ENCODE results near the gene MCEE. TPM values are rescaled to one million over a fixed set of nuclear protein-coding genes. Genes with fewer than 3 reads are reported as not detected.
"Not testable (repeated sequence)": the region's sequence is repeated elsewhere in the genome, so short reads cannot be mapped to it uniquely, and the experiment has no call there.

The MCEE gene
- total RNA-seq, 2 donors from 2014 or later, result 5.8 to 10.6 TPM

DNA sequence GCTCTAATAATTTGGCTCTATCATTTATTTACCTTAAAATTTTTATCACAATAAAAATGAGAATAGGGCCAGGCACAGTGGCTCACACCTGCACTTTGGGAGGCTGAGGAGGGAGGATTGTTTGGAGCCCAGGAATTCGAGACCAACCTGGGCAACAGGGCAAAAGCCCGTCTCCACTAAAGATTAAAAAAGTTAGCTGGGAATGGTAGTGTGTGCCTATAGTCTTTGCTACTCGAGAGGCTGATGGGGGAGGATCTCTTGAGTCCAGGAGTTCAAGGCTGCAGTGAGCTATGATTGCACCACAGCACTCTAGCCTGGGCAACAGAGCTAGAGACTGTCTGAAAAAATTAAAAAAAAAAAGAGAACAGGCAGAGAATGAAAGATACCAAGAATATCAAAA lies 6.1 kb upstream of the MCEE start:
- peaks cover 13 to 15% of the 10 kb centered on the region in 2 donors for H3K4me1 ChIP-seq (ENCODE audit: control insufficient read depth in 1 of 2, low read depth in 2 of 2)
- ATAC-seq (ENCODE audit: insufficient number of reproducible peaks, low FRiP score, low read depth), result no peak
- no peak overlapping the region for H3K4me3 ChIP-seq
- no peaks in the 10 kb centered on the region for H3K9me3 ChIP-seq
- H3K27me3 ChIP-seq (replicated peaks; ENCODE audit: insufficient read depth), result no peaks in the 10 kb centered on the region
- no peak for DNase-seq (ENCODE audit: low spot score)
- H3K36me3 ChIP-seq, result peaks cover 54% of the 10 kb centered on the region
- TF ChIP-seq, protein P1, sequence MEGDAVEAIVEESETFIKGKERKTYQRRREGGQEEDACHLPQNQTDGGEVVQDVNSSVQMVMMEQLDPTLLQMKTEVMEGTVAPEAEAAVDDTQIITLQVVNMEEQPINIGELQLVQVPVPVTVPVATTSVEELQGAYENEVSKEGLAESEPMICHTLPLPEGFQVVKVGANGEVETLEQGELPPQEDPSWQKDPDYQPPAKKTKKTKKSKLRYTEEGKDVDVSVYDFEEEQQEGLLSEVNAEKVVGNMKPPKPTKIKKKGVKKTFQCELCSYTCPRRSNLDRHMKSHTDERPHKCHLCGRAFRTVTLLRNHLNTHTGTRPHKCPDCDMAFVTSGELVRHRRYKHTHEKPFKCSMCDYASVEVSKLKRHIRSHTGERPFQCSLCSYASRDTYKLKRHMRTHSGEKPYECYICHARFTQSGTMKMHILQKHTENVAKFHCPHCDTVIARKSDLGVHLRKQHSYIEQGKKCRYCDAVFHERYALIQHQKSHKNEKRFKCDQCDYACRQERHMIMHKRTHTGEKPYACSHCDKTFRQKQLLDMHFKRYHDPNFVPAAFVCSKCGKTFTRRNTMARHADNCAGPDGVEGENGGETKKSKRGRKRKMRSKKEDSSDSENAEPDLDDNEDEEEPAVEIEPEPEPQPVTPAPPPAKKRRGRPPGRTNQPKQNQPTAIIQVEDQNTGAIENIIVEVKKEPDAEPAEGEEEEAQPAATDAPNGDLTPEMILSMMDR (IDR thresholded peaks at IDR 0.05), result no peak
- no peak overlapping the region for H3K27ac ChIP-seq

GRCh38 chr2:71133603-71134002 lies 3.6 kb upstream of the MCEE start:
- no peak overlapping the region for H3K27ac ChIP-seq
- TF ChIP-seq, protein P1 (IDR thresholded peaks at IDR 0.05), result no peak
- peaks cover 35% of the 10 kb centered on the region for H3K36me3 ChIP-seq

DNA sequence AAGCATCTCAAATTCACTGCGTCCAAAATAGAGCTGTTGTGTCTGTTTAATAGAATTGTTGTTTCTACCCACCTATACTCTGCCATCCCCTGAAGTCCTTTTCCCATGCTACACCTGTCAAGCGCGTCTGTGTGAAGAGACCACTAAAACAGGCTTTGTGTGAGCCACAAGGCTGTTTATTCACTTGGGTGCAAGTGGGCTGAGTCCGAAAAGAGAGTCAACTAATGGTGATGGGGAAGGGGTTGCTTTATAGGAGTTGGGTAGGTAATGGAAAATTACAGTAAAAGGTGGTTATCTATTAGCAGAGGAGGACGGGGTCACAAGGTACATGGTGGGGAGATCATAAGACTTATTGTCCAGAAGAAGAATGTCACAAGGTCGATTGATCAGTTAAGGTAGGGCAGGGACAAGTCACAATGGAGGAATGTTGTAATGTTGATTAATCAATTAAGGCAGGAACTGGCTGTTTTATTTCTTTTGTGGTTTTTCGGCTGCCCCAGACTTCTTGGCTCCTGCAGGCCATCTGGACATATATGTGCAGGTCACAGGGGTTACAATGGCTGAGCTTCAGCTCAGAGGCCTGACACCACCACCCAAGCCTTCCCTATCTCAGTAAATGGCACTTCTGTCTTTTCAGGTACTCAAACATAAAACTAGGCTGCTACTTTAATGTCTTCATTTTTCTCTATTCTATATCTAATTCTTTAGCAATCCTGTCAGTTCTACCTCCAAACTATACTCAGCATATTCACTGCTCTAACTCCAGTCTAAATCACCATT lies 1.5 kb upstream of the MCEE start:
- not testable (repeated sequence) for H3K27ac ChIP-seq; H3K27me3 ChIP-seq (replicated peaks; ENCODE audit: insufficient read depth); H3K9me3 ChIP-seq; DNase-seq (ENCODE audit: low spot score); ATAC-seq (ENCODE audit: insufficient number of reproducible peaks, low FRiP score, low read depth)
- H3K36me3 ChIP-seq, result peaks cover 23% of the 10 kb centered on the region
- H3K4me1 ChIP-seq (ENCODE audit: control insufficient read depth in 1 of 2, low read depth in 2 of 2), result peaks cover 25 to 37% of the 10 kb centered on the region in 2 donors
- peak overlapping the region; percentile 98 for H3K4me3 ChIP-seq

More at GRCh38 chr2:71133603-71134002, 3.6 kb upstream of the MCEE start:
- Histone ChIP-seq H3K4me1 (ENCODE audit: control insufficient read depth in 1 of 2, low read depth in 2 of 2) (peaks cover 19 to 24% of the 10 kb centered on the region in 2 donors), H3K9me3 (no peaks in the 10 kb centered on the region), H3K27me3 (replicated peaks; ENCODE audit: insufficient read depth) (no peaks in the 10 kb centered on the region), H3K4me3 (no peak overlapping the region)
- ATAC-seq (ENCODE audit: insufficient number of reproducible peaks, low FRiP score, low read depth) (no peak), DNase-seq (ENCODE audit: low spot score) (no peak)

DNA sequence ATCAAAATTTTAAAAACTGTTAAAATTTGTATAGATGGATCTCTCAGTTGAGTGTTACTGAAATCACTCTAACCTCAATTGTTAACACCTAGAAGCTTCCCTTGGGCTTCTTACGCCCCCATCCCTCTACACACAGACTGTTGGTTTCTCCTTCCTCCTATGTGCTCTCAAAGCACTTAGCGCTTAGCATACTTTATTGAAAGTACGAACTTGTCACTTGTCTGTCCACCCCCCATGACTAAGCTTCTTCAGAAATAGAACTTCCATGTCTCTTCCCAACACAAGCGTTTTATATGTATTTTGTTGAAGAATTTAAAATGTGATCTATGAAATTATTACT lies 846 bp upstream of the MCEE start:
- H3K4me1 ChIP-seq (ENCODE audit: control insufficient read depth in 1 of 2, low read depth in 2 of 2), result peaks cover 25 to 37% of the 10 kb centered on the region in 2 donors

DNA sequence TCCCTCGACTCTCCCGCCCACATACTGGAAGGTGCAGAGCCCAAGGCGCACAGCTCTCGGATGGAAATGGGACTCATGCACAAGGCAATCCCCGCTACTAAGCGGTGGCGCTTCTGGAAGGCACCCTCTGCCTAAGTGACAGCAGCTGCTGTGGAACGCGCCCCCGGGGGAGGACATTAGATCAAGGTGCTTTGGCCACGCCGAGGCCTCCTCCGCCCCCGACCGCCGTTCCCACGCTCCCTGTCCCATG lies 202 bp downstream of the MCEE start:
- Histone ChIP-seq H3K27me3 (replicated peaks; ENCODE audit: insufficient read depth) (no peaks in the 10 kb centered on the region), H3K4me1 (ENCODE audit: control insufficient read depth in 1 of 2, low read depth in 2 of 2) (peaks cover 25 to 37% of the 10 kb centered on the region in 2 donors), H3K9me3 (no peaks in the 10 kb centered on the region), H3K4me3 (peak overlapping the region; percentile 98), H3K27ac (peak overlapping the region; percentile 94 to 96), H3K36me3 (peaks cover 10% of the 10 kb centered on the region)
- DNase-seq (ENCODE audit: low spot score) (peak; percentile 3), ATAC-seq (ENCODE audit: insufficient number of reproducible peaks, low FRiP score, low read depth) (peak; percentile 61)
- TF ChIP-seq, protein P1 (IDR thresholded peaks at IDR 0.05), result no peak

More for the DNA sequence above, 846 bp upstream of the MCEE start:
- TF ChIP-seq, protein P1 (IDR thresholded peaks at IDR 0.05), result no peak
- Histone ChIP-seq H3K27ac (peak overlapping the region; percentile 94 to 96), H3K27me3 (replicated peaks; ENCODE audit: insufficient read depth) (no peaks in the 10 kb centered on the region), H3K36me3 (peaks cover 17% of the 10 kb centered on the region), H3K4me3 (peak overlapping the region; percentile 98), H3K9me3 (no peaks in the 10 kb centered on the region)
- ATAC-seq (ENCODE audit: insufficient number of reproducible peaks, low FRiP score, low read depth) (no peak), DNase-seq (ENCODE audit: low spot score) (no peak)

Data from thoracic aorta (tissue), 2 donors.